Omental fat pad (tissue), 4 donors: ENCODE measurements around the gene SYT1. TPM values are rescaled to one million over a fixed set of nuclear protein-coding genes. Genes with fewer than 3 reads are reported as not detected.

ENCODE experiments used
- ATAC-seq: fragments of 150-250 bp; one replicate; pipeline ENCODE4 v1.9.1; 2016; ENCODE audit warnings: mild to moderate bottlenecking, moderate library complexity; ENCODE audit not compliant: low FRiP score
- DNase-seq: peaks from one replicate; pipeline ENCODE4 v3.0.0-alpha.2; 2019; ENCODE audit warnings: low spot score
- total RNA-seq, 4 donors: library from RNA; depleted of rRNA; stranded (reverse); fragments of >200 nt; gene quantifications; one replicate each; pipeline ENCODE4 v1.1.0, GENCODE V29; 2016
- TF ChIP-seq, protein P1 (sequence below), 3 donors: fragments of 450-650 bp; IDR thresholded peaks; one replicate each; pipeline ENCODE4 v1.5.1; 2016 to 2017; ENCODE audit warnings: antibody characterized with exemption in 3 of 3, mild to moderate bottlenecking in 3 of 3, moderate library complexity in 2 of 3

The SYT1 gene
- total RNA-seq, 4 donors from 2014 or later: 0.72 to 3.1 (median 1.7) TPM

DNA sequence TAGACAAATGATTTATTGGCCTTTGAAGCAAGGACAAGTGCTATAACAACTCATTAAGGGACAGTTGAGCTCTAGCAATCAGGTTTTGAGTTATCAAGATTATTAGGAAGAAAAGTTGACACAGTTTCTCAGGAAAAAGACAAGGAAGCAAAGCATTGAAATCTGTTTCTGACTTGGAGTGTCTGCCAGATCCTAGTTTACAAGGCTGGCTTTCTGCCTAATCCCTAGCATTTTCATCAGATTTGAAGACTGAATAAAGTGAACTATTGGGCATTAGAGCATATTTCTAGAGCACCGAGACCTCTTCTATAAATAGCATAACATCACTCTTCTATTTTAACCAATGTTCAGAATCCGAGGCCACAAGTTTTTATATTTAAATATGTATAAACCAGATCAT lies 7.0 kb downstream of the SYT1 start:
- ATAC-seq: no peak
- TF ChIP-seq, protein P1, sequence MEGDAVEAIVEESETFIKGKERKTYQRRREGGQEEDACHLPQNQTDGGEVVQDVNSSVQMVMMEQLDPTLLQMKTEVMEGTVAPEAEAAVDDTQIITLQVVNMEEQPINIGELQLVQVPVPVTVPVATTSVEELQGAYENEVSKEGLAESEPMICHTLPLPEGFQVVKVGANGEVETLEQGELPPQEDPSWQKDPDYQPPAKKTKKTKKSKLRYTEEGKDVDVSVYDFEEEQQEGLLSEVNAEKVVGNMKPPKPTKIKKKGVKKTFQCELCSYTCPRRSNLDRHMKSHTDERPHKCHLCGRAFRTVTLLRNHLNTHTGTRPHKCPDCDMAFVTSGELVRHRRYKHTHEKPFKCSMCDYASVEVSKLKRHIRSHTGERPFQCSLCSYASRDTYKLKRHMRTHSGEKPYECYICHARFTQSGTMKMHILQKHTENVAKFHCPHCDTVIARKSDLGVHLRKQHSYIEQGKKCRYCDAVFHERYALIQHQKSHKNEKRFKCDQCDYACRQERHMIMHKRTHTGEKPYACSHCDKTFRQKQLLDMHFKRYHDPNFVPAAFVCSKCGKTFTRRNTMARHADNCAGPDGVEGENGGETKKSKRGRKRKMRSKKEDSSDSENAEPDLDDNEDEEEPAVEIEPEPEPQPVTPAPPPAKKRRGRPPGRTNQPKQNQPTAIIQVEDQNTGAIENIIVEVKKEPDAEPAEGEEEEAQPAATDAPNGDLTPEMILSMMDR (IDR thresholded peaks at IDR 0.05): no peak
- no peak for DNase-seq

GRCh38 chr12:78878459-78878858 lies 13.9 kb downstream of the SYT1 start:
- DNase-seq: no peak
- TF ChIP-seq, protein P1 (IDR thresholded peaks at IDR 0.05): no peak
- ATAC-seq: no peak

GRCh38 chr12:78878866-78879265 lies 14.3 kb downstream of the SYT1 start:
- TF ChIP-seq, protein P1 (IDR thresholded peaks at IDR 0.05): no peak
- ATAC-seq (no peak), DNase-seq (no peak)

- TF ChIP-seq, protein P1 (IDR thresholded peaks at IDR 0.05): no peak
- DNase-seq (no peak), ATAC-seq (no peak)
Observed at GRCh38 chr12:78880078-78880477, 15.5 kb downstream of the SYT1 start.

DNA sequence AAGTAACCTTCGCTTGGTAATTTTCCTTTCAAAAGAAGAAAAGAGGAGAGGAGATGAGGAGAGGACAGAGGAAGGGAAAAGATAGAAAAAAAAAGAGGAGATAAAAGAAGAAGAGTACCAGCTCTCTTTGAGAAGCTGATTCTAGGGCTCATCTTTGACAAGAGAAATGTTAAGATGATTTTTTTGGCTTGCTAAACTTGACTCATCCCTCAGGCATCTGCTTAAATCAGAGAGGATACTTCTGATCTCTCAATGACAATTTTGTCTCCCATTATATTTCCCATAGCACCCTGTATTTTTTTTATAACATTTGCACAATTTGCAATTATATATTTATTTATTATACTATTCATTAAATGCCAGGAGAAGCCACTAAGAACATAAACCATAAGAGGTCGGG lies 17.1 kb downstream of the SYT1 start:
- no peak for ATAC-seq
- TF ChIP-seq, protein P1 (IDR thresholded peaks at IDR 0.05): no peak
- DNase-seq: no peak

GRCh38 chr12:78885466-78885865 lies 20.9 kb downstream of the SYT1 start:
- TF ChIP-seq, protein P1 (IDR thresholded peaks at IDR 0.05): no peak
- DNase-seq (no peak), ATAC-seq (no peak)

DNA sequence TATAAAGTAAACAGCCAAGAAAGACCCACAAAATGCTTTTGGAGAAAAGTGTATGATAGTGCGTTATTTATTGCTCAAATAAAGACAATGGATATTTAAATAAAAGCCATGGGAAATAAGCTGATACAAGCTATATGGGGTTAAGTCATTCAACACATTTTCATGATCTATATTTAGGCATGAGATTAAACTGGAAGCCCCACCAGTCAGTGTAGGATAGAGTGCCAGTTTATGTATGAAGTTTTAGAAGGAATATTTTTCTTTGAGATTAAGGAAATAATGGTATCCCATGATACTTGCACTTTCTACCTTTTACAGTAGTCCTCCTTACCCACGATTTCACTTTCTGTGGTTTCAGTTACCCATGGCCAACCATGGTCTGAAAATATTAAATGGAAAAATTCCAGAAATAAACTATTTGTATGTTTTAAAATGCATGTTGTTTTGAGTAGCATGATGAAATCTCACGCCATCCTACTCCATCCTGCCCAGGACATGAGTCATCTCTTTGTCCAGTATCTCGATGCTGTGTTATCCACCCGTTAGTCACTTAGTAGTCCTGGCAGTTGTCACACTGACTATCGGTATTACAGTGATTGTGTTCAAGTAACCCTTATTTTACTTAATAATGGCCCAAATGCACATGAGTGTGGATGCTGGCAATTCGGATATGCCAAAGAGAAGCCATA lies 22.3 kb downstream of the SYT1 start:
- no peak for DNase-seq
- TF ChIP-seq, protein P1 (IDR thresholded peaks at IDR 0.05): no peak
- ATAC-seq: no peak
